IPS DF 4.7 (cell line): ENCODE measurements around the gene CNTN4.
"Not testable (repeated sequence)": the region's sequence is repeated elsewhere in the genome, so short reads cannot be mapped to it uniquely, and the experiment has no call there.

Experiments
- DNase-seq: peaks from one replicate; pipeline ENCODE4 v3.0.0-alpha.2; 2013; ENCODE audit warnings: low spot score; ENCODE audit errors: extremely low read depth

Gene CNTN4

GRCh38 chr3:2098398-2099027 lies at the start of gene CNTN4:
CNTN4 (plus strand) TSS chr3:2098866.
- DNase-seq = no peak

- DNase-seq = no peak
Observed at GRCh38 chr3:2061360-2061759, 37.3 kb upstream of the CNTN4 start.

GRCh38 chr3:2071531-2071930 lies 27.1 kb upstream of the CNTN4 start:
- no peak for DNase-seq

GRCh38 chr3:2078821-2079220 lies 19.8 kb upstream of the CNTN4 start:
- DNase-seq = no peak

- DNase-seq = no peak
Observed at GRCh38 chr3:2082871-2083480, 15.7 kb upstream of the CNTN4 start.

GRCh38 chr3:2083558-2083957 lies 15.1 kb upstream of the CNTN4 start:
- not testable (repeated sequence) for DNase-seq

GRCh38 chr3:2090095-2090911 lies 8.4 kb upstream of the CNTN4 start:
- DNase-seq = no peak

GRCh38 chr3:2092758-2093157 lies 5.9 kb upstream of the CNTN4 start:
- no peak for DNase-seq

- no peak for DNase-seq
Observed at GRCh38 chr3:2094941-2095340, 3.7 kb upstream of the CNTN4 start.

GRCh38 chr3:2096216-2096615 lies 2.5 kb upstream of the CNTN4 start:
- DNase-seq = no peak

GRCh38 chr3:2097641-2098191 lies 950 bp upstream of the CNTN4 start:
- DNase-seq = no peak

- no peak for DNase-seq
Observed at GRCh38 chr3:2099028-2099671, 484 bp downstream of the CNTN4 start.

GRCh38 chr3:2099779-2100191 lies 1.1 kb downstream of the CNTN4 start:
- no peak for DNase-seq

- DNase-seq = no peak
Observed at GRCh38 chr3:2106438-2106837, 7.8 kb downstream of the CNTN4 start.

- no peak for DNase-seq
Observed at GRCh38 chr3:2110597-2111117, 12.0 kb downstream of the CNTN4 start.

- no peak for DNase-seq
Observed at GRCh38 chr3:2114617-2115275, 16.1 kb downstream of the CNTN4 start.

- no peak for DNase-seq
Observed at GRCh38 chr3:2130726-2131125, 32.1 kb downstream of the CNTN4 start.

GRCh38 chr3:2133146-2133545 lies 34.5 kb downstream of the CNTN4 start:
- no peak for DNase-seq

GRCh38 chr3:2137651-2138050 lies 39.0 kb downstream of the CNTN4 start:
- DNase-seq = no peak

GRCh38 chr3:2141482-2141881 lies 42.8 kb downstream of the CNTN4 start:
- no peak for DNase-seq
